A549 (cell line): Measurements from ENCODE around the gene FASTKD2. TPM values are rescaled to one million over a fixed set of nuclear protein-coding genes. Genes with fewer than 3 reads are reported as not detected.

Experiments
- ATAC-seq, 2 experiments: fragments of 200-7000 bp in 1 of 2; fragments of >200 bp in 1 of 2; cut with Nextera tagmentation in 1 of 2; cut with Tn5 transposase in 1 of 2; 3 replicates each; pipeline versions ENCODE4 v1.8.0 to v1.9.1; 2018 to 2020; ENCODE audit warnings: mild to moderate bottlenecking in 1 of 2, moderate library complexity in 1 of 2
- CTCF ChIA-PET: fragments of 300-600 bp; sonication (Branson Sonifier 250); formaldehyde crosslinking; extraction: SDS; loops from one replicate; lab custom pipeline; 2021; ENCODE audit warnings: antibody characterized with exemption, inconsistent platforms; lab: Yijun Ruan, JAX
- POLR2A ChIA-PET: fragments of 350-600 bp; formaldehyde crosslinking; extraction: SDS; loops from one replicate; lab custom pipeline; 2021; ENCODE audit warnings: antibody characterized with exemption, inconsistent platforms; lab: Yijun Ruan, JAX
- DNase-seq, 2 experiments: peaks; one replicate each; pipeline versions ENCODE4 v3.0.0 to v3.0.0-alpha.2; 2011 to 2016; ENCODE audit warnings: low read depth in 1 of 2, low spot score in 1 of 2
- FAIRE-seq: peaks from 2 replicates; lab custom pipeline; 2011; peaks lifted over from hg19 to GRCh38; lab: Jason Lieb, UNC
- H3K27ac ChIP-seq, 2 experiments: fragments of >200 bp; sonication (Bioruptor Twin); formaldehyde crosslinking; 3 replicates each; pipeline ENCODE4 v1.5.1; 2016 to 2017
- H3K4me1 ChIP-seq: fragments of >200 bp; sonication (Bioruptor Twin); formaldehyde crosslinking; 3 replicates; pipeline ENCODE4 v1.6.1; 2016
- H3K4me2 ChIP-seq: fragments of >200 bp; sonication (Bioruptor Twin); formaldehyde crosslinking; 3 replicates; pipeline ENCODE4 v1.6.1; 2016
- H3K4me3 ChIP-seq: fragments of >200 bp; sonication (Bioruptor Twin); formaldehyde crosslinking; 3 replicates; pipeline ENCODE4 v1.5.1; 2016
- H3K9me3 ChIP-seq: fragments of >200 bp; sonication (Bioruptor Twin); formaldehyde crosslinking; 3 replicates; pipeline ENCODE4 v1.6.1; 2016
- BHLHE40 ChIP-seq: IDR thresholded peaks from 2 replicates; pipeline ENCODE4 v1.6.1; 2012; ENCODE audit warnings: low read depth, low read length, inconsistent platforms
- CBX2 ChIP-seq: fragments of 200-600 bp; sonication (generic); IDR thresholded peaks from 2 replicates; pipeline ENCODE4 v1.6.1; 2016; ENCODE audit warnings: low read depth, mild to moderate bottlenecking, borderline replicate concordance
- EP300 ChIP-seq, 2 experiments: fragments of >200 bp; sonication (Bioruptor Twin); formaldehyde crosslinking; IDR thresholded peaks; 2 replicates in 1 of 2; 3 replicates in 1 of 2; pipeline ENCODE4 v1.6.1; 2016 to 2017
- ESRRA ChIP-seq: fragments of 150-350 bp; IDR thresholded peaks from 2 replicates; pipeline ENCODE4 v1.6.1; 2014; ENCODE audit warnings: mild to moderate bottlenecking, low read length, borderline replicate concordance
- FOSL2 ChIP-seq, 2 experiments: fragments of 450-650 bp in 1 of 2; fragments of >200 bp in 1 of 2; sonication (Bioruptor Twin) in 1 of 2; formaldehyde crosslinking; IDR thresholded peaks; 2 replicates each; pipeline versions ENCODE4 v1.5.0 to v1.6.1; 2016 to 2020; ENCODE audit warnings: mild to moderate bottlenecking in 1 of 2, moderate library complexity in 1 of 2
- FOXS1 ChIP-seq: fragments of 250-450 bp; sonication (Bioruptor Pico); IDR thresholded peaks from 2 replicates; pipeline ENCODE4 v1.5.0; 2020; ENCODE audit warnings: mild to moderate bottlenecking, moderate library complexity
- GATA3 ChIP-seq: IDR thresholded peaks from 2 replicates; pipeline ENCODE4 v1.6.1; 2012; ENCODE audit warnings: borderline replicate concordance
- HEYL ChIP-seq: fragments of 250-450 bp; sonication (Bioruptor Pico); IDR thresholded peaks from 2 replicates; pipeline ENCODE4 v1.8.0; 2021; ENCODE audit warnings: mild to moderate bottlenecking, moderate library complexity
- HOXB5 ChIP-seq: fragments of 250-450 bp; sonication (Bioruptor Pico); IDR thresholded peaks from 2 replicates; pipeline ENCODE4 v1.5.0; 2020; ENCODE audit warnings: mild to moderate bottlenecking, moderate library complexity
- KDM5A ChIP-seq: fragments of 200-600 bp; sonication (generic); IDR thresholded peaks from 2 replicates; pipeline ENCODE4 v1.6.1; 2016; ENCODE audit warnings: antibody characterized with exemption, mild to moderate bottlenecking
- MAFK ChIP-seq: fragments of 450-650 bp; IDR thresholded peaks from 2 replicates; pipeline ENCODE4 v1.6.1; 2014; ENCODE audit not compliant: partially characterized antibody
- MYC ChIP-seq: IDR thresholded peaks from 2 replicates; pipeline ENCODE4 v1.6.1; 2012; ENCODE audit warnings: mild to moderate bottlenecking, inconsistent platforms, low read length, improper control_type of control experiment, borderline replicate concordance
- NPAS2 ChIP-seq: fragments of 250-450 bp; sonication (Bioruptor Pico); IDR thresholded peaks from 2 replicates; pipeline ENCODE4 v1.8.0; 2022; ENCODE audit warnings: mild to moderate bottlenecking, moderate library complexity, borderline replicate concordance
- POLR2A ChIP-seq: IDR thresholded peaks from 2 replicates; pipeline ENCODE4 v1.6.1; 2012; ENCODE audit warnings: mild to moderate bottlenecking, low read length
- POLR2AphosphoS2 ChIP-seq: conservative IDR thresholded peaks from 2 replicates; pipeline ENCODE4 v1.6.1; 2012; ENCODE audit warnings: low read length, improper control_type of control experiment, inconsistent platforms
- RFX5 ChIP-seq: fragments of 450-650 bp; IDR thresholded peaks from 2 replicates; pipeline ENCODE4 v1.7.1; 2014; ENCODE audit warnings: antibody characterized with exemption, mild to moderate bottlenecking, moderate library complexity
- SREBF2 ChIP-seq: fragments of 450-650 bp; IDR thresholded peaks from 2 replicates; pipeline ENCODE4 v1.6.1; 2014; ENCODE audit warnings: mild to moderate bottlenecking, moderate library complexity
- TFCP2L1 ChIP-seq: fragments of 250-450 bp; sonication (Bioruptor Pico); IDR thresholded peaks from 2 replicates; pipeline ENCODE4 v1.5.0; 2021; ENCODE audit warnings: mild to moderate bottlenecking
- ZC3H11A ChIP-seq: fragments of 450-650 bp; IDR thresholded peaks from 2 replicates; pipeline ENCODE4 v1.6.1; 2014; ENCODE audit warnings: antibody characterized with exemption, mild to moderate bottlenecking
- ZFP36 ChIP-seq: fragments of 450-650 bp; IDR thresholded peaks from 2 replicates; pipeline ENCODE4 v1.6.1; 2014; ENCODE audit warnings: borderline replicate concordance; ENCODE audit not compliant: partially characterized antibody
- ZNF302 ChIP-seq: fragments of 250-450 bp; sonication (Bioruptor Pico); IDR thresholded peaks from 2 replicates; pipeline ENCODE4 v1.9.0; 2021; ENCODE audit warnings: inconsistent platforms, mild to moderate bottlenecking, moderate library complexity
- WGBS: methylation state at CpG from one replicate; pipeline ENCODE4 v1.1.6; 2017; ENCODE audit errors: missing lambda C conversion rate; 5-methylcytosine and 5-hydroxymethylcytosine counted together
- polyA plus RNA-seq, 4 experiments: library from polyadenylated mRNA; depleted of rRNA in 3 of 4; stranded (reverse); fragments of >200 nt; fragmentation: RNase III in 1 of 4; extraction: RNeasy Plus Mini Kit Qiagen cat#74134 plus additional on column Dnase treatment in 1 of 4; gene quantifications; 2 replicates in 3 of 4; 3 replicates in 1 of 4; pipeline ENCODE4 v1.2.3, GENCODE V29; 2011 to 2017
- TF ChIP-seq, protein P1 (sequence below): IDR thresholded peaks from 2 replicates; pipeline ENCODE4 v1.6.1; 2012
- TF ChIP-seq, protein P2 (sequence below): fragments of >200 bp; sonication (Bioruptor Twin); formaldehyde crosslinking; IDR thresholded peaks from 3 replicates; pipeline ENCODE4 v1.5.1; 2016
- TF ChIP-seq, protein P3 (sequence below): IDR thresholded peaks from 2 replicates; pipeline ENCODE4 v1.6.1; 2012
- TF ChIP-seq, protein P4 (sequence below): fragments of 150-350 bp; IDR thresholded peaks from 2 replicates; pipeline ENCODE4 v1.6.1; 2014; ENCODE audit warnings: low read depth, mild to moderate bottlenecking, low read length
- TF ChIP-seq, protein P5 (sequence below): fragments of 250-450 bp; sonication (Bioruptor Pico); IDR thresholded peaks from 2 replicates; pipeline ENCODE4 v1.5.0; 2021; ENCODE audit warnings: mild to moderate bottlenecking, moderate library complexity, borderline replicate concordance
- TF ChIP-seq, protein P6 (sequence below): fragments of 450-650 bp; IDR thresholded peaks from 2 replicates; pipeline ENCODE4 v1.6.1; 2014; ENCODE audit warnings: antibody characterized with exemption

Gene FASTKD2
- polyA plus RNA-seq, 2 of the 4 experiments (the other 2 are of a cell fraction): 35.5 to 60.1 TPM

DNA sequence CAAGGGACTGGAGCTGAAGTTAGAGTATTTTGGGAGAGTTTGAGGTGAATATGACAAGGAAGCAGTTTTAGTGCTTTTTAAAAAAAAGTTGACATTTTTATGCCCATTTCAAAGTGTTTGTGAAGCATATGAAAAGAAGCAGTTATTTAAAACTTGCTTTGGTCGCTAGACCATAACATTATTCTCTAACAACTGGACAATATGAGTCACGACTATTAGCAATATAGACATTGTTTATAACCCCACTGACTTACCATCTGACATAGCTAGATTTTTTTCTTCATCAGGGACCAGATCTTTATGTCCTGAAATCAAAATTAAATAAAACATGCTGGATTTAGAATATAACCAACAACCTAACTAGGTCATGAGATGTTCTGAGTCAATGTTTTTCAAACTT, 24.6 kb upstream of the FASTKD2 start:
- WGBS: 4% methylated on average over 2 of the region's 2 CpGs
- Histone ChIP-seq H3K9me3 (no peaks in the 10 kb centered on the region), H3K4me1 (no peaks in the 10 kb centered on the region), H3K4me3 (no peak overlapping the region), H3K4me2 (no peak overlapping the region), H3K27ac (no peak overlapping the region)
- ATAC-seq (no peak), FAIRE-seq (no peak), DNase-seq (no peak)
- no peak for TF ChIP-seq POLR2AphosphoS2
- no peak for TF ChIP-seq CBX2
- no peak for TF ChIP-seq MAFK
- TF ChIP-seq, protein P1, sequence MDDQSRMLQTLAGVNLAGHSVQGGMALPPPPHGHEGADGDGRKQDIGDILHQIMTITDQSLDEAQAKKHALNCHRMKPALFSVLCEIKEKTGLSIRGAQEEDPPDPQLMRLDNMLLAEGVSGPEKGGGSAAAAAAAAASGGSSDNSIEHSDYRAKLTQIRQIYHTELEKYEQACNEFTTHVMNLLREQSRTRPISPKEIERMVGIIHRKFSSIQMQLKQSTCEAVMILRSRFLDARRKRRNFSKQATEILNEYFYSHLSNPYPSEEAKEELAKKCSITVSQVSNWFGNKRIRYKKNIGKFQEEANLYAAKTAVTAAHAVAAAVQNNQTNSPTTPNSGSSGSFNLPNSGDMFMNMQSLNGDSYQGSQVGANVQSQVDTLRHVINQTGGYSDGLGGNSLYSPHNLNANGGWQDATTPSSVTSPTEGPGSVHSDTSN: no peak
- no peak for TF ChIP-seq ZNF302 (CRISPR knock-in tag)
- TF ChIP-seq ESRRA: no peak
- TF ChIP-seq, protein P2, sequence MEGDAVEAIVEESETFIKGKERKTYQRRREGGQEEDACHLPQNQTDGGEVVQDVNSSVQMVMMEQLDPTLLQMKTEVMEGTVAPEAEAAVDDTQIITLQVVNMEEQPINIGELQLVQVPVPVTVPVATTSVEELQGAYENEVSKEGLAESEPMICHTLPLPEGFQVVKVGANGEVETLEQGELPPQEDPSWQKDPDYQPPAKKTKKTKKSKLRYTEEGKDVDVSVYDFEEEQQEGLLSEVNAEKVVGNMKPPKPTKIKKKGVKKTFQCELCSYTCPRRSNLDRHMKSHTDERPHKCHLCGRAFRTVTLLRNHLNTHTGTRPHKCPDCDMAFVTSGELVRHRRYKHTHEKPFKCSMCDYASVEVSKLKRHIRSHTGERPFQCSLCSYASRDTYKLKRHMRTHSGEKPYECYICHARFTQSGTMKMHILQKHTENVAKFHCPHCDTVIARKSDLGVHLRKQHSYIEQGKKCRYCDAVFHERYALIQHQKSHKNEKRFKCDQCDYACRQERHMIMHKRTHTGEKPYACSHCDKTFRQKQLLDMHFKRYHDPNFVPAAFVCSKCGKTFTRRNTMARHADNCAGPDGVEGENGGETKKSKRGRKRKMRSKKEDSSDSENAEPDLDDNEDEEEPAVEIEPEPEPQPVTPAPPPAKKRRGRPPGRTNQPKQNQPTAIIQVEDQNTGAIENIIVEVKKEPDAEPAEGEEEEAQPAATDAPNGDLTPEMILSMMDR: no peak
- TF ChIP-seq POLR2A: no peak
- TF ChIP-seq TFCP2L1 (CRISPR knock-in tag): no peak
- no peak for TF ChIP-seq ZC3H11A
- TF ChIP-seq, protein P3, sequence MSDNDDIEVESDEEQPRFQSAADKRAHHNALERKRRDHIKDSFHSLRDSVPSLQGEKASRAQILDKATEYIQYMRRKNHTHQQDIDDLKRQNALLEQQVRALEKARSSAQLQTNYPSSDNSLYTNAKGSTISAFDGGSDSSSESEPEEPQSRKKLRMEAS: no peak
- no peak for TF ChIP-seq BHLHE40
- no peak for TF ChIP-seq FOSL2 (IDR thresholded peaks at IDR 0.05)
- TF ChIP-seq FOSL2 (CRISPR knock-in tag; IDR thresholded peaks at IDR 0.05): no peak
- no peak for TF ChIP-seq ZFP36
- no peak for TF ChIP-seq RFX5
- TF ChIP-seq GATA3: no peak
- TF ChIP-seq, protein P4, sequence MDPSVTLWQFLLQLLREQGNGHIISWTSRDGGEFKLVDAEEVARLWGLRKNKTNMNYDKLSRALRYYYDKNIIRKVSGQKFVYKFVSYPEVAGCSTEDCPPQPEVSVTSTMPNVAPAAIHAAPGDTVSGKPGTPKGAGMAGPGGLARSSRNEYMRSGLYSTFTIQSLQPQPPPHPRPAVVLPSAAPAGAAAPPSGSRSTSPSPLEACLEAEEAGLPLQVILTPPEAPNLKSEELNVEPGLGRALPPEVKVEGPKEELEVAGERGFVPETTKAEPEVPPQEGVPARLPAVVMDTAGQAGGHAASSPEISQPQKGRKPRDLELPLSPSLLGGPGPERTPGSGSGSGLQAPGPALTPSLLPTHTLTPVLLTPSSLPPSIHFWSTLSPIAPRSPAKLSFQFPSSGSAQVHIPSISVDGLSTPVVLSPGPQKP: no peak
- POLR2A ChIA-PET: no interaction called here
- CTCF ChIA-PET: no interaction called here

DNA sequence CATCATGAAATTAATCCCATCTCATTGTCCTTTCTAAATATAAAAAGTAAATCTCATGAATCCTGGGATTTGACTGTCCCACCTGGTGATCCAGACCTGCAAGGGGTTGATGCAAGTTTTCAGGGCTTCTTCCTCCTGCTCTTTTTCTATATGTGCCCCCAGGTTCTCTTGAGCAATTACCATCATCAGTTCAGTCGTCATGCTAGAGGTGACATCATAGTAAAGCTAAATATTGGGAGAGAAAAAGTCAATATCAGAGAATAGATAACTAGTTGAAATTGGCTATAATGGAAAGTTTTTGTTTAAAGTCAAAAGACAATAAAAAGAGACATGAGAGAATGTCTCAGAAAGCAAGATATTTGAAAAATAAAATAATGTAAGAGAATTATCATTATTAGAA, 8.6 kb upstream of the FASTKD2 start:
- H3K4me2 ChIP-seq: no peak overlapping the region
- POLR2A ChIA-PET: no interaction called here
- TF ChIP-seq MYC (no peak), HOXB5 (no peak), SREBF2 (no peak), TFCP2L1 (CRISPR knock-in tag) (no peak), POLR2AphosphoS2 (no peak), EP300 (IDR thresholded peaks at IDR 0.05) (no peak), KDM5A (no peak), NPAS2 (no peak), HEYL (no peak), CBX2 (no peak), FOXS1 (CRISPR knock-in tag) (no peak)
- TF ChIP-seq, protein P5, sequence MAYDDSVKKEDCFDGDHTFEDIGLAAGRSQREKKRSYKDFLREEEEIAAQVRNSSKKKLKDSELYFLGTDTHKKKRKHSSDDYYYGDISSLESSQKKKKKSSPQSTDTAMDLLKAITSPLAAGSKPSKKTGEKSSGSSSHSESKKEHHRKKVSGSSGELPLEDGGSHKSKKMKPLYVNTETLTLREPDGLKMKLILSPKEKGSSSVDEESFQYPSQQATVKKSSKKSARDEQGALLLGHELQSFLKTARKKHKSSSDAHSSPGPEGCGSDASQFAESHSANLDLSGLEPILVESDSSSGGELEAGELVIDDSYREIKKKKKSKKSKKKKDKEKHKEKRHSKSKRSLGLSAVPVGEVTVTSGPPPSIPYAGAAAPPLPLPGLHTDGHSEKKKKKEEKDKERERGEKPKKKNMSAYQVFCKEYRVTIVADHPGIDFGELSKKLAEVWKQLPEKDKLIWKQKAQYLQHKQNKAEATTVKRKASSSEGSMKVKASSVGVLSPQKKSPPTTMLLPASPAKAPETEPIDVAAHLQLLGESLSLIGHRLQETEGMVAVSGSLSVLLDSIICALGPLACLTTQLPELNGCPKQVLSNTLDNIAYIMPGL (CRISPR knock-in tag): no peak
- TF ChIP-seq, protein P6, sequence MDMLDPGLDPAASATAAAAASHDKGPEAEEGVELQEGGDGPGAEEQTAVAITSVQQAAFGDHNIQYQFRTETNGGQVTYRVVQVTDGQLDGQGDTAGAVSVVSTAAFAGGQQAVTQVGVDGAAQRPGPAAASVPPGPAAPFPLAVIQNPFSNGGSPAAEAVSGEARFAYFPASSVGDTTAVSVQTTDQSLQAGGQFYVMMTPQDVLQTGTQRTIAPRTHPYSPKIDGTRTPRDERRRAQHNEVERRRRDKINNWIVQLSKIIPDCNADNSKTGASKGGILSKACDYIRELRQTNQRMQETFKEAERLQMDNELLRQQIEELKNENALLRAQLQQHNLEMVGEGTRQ: no peak
- DNase-seq: no peak
- FAIRE-seq: no peak
- CTCF ChIA-PET: interaction anchor here (1.8 kb wide), 1 partner anchor 9 kb away, joined by 5 read pairs; no protein-coding TSS in a partner anchor
- H3K4me1 ChIP-seq: no peaks in the 10 kb centered on the region
- 4% methylated on average over 1 of the region's 1 CpG for WGBS
- no peaks in the 10 kb centered on the region for H3K9me3 ChIP-seq
- no peak overlapping the region for H3K27ac ChIP-seq
- no peak overlapping the region for H3K4me3 ChIP-seq
- ATAC-seq: no peak
